NCI-H1092 treated with DMSO at 0.1 percent for 48 hours (cell line): ENCODE data around the gene RALGPS1.
A peak's percentile ranks its signal among the peaks of the same experiment; 100 is the strongest.

ENCODE experiments used
- DNase-seq: peaks from one replicate; lab custom pipeline; 2025; lab: John Stamatoyannopoulos, UW

RALGPS1 gene

DNA sequence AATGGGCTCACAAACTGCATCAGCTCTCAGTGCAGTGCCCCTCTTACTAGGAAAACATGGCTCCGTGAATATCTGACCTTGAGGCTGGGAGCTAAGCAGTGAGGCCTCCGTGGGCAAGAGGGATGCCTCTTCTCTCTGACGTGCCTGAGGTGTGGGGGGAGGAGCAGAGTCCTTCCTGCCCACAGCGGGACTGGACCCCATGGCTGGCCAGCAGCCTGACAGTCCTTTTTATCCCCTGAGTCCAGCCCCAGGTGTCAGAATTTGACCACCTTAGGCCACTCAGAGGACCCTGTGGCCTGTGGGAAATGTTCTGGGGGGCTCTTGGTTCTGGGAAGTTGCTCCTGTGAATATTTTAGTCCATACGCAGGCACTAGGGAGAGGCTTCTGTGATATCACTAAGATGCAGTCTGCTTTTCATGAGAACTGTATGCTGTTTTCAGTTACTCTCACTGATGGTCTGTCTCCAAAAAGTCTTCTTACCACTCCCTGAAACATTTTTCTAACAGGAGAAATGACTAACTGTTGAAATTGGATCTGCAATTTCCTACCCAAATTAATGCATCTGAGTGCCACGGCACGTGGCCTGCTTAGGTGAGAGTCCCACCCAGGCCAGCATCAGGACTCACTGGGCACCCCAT lies 184.5 kb downstream of the RALGPS1 start:
- DNase-seq: no peak

DNA sequence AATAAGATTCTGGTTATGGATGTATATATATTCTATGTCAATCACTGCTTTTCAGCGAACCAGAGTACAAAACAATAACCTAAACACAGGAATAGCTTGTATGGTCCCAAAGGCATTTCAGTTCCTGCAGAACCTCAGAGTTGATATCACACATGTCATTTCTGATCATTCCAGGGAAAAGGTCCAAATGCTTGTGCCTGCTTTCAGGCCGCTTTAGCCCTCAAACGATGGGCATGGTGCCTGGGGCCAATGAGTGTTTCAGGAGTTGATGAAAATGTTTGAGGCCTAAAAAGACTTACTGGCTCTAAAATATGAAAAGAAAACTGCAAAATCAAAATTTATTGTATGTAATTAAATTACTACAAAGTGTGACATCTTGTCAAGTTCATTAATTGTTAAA lies 185.1 kb downstream of the RALGPS1 start:
- DNase-seq: no peak

DNA sequence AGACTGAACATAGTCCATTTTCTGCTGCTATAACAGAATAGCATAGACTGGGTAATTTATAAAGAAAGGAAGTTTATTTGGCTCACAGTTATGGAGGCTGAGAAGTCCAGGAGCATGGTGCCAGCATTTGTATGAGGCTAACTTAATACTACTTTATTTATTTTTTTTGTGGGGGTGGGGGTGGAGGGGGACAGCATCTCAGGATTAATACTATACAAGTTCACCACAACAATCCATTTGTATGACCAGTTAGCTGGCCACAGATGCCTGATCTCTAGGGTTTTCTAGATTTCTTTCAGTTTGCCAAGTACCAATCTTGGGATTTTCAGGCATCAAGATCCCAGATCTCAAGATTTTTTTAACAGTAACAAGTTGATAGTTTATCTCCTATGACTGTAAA lies 187.6 kb downstream of the RALGPS1 start:
- no peak for DNase-seq

DNA sequence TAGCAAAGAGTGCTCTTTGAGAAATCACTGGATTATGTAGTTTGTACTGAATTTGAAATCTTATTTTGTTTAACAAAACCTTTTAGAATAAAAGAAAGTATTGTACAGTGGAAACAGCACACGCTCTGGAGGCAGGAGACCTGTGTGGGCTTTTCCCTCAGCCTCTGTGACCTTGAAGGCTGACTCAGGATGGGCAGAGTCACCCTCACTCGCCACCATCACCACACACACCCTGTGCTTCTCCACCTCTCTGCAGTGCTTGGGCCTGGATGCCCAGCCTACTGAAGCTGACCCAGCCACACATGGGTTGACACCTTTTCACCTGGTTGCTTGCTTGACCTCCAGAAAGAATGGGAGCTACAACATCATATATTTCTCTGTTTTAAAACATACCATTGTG lies 188.2 kb downstream of the RALGPS1 start:
- DNase-seq: no peak

DNA sequence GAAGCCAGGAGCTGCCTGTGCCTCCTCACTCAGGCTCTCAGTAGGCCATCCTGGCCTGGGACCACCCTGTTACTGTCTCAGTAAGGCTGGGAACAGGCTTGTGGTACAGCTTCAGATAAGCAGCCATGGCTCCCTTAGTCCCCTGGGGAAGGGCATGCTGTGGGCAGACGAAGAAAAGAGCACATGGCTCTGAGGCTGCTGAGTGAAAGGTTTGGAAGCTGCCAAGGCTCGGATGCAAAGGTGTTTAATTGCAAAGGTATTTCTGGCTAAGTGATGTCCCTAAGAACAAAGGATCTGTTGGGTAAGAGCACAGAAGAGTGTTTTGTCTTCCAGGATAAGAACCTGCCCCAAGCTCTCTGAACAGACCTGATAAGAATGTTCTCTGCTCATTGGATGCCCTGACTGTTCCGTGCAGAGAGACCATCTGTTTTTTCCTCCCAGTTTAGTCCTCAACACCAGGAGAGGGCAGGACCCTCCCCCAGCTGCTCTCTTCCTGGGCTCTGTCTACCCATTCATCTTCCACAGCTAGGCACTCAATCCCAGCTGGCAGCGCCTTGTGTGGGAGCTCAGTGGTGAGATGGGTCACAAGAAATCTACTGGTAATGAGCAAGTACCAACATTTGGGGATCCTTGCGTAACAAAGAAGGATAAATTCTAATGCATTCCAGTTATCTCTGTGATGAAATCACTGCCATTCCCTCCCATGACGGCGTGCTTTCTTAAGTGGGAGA lies 190.2 kb downstream of the RALGPS1 start:
- no peak for DNase-seq

DNA sequence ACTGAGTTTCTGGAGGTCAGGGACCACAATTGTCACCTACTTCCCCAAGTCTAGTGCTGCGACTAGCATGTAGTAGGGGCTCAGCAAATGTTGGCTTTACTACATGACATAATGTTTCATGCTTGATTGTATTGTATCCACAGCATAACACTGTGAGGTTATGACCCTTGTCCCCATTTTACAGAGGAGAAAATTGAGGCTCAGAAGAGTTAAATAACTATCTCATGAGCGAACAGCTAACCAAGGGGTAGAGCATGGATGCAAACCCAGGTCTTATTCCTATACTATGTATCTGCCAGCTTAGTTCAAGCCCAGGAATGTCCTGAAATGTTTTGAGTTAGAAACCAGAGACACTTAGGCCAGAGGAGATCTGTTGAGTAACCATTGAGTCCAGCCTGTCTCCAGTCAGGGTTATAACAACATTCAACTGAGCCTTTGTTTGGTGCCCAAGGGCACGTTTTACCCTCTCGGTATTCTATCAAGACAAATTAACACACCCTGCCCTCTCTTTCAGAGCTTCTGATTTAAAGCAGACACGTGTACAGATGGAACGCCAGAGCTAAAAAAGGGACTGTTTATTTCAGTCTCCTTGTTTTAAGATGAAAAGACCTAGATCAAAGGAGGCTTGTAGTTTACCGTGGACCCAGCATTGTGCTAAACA lies 191.4 kb downstream of the RALGPS1 start:
- DNase-seq: no peak

DNA sequence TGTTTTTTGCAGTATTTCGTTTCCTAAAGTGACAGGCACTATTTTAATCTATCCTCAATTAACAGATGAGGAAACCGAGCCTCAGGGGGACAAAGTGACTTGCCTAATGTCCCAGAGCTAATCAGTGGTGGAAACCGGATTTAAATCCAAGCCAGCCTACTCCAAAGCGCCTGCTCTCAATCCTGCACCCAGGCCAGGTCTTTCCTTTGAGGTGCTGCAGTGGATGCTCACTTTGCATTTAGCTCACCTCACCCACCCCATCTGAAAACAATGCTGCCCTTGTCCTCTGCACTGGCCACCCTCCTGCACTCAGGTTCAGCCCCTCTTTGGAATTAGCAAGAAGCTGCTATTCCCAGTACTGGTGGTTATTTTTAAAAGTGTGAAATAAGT lies 191.9 kb downstream of the RALGPS1 start:
- DNase-seq: no peak

DNA sequence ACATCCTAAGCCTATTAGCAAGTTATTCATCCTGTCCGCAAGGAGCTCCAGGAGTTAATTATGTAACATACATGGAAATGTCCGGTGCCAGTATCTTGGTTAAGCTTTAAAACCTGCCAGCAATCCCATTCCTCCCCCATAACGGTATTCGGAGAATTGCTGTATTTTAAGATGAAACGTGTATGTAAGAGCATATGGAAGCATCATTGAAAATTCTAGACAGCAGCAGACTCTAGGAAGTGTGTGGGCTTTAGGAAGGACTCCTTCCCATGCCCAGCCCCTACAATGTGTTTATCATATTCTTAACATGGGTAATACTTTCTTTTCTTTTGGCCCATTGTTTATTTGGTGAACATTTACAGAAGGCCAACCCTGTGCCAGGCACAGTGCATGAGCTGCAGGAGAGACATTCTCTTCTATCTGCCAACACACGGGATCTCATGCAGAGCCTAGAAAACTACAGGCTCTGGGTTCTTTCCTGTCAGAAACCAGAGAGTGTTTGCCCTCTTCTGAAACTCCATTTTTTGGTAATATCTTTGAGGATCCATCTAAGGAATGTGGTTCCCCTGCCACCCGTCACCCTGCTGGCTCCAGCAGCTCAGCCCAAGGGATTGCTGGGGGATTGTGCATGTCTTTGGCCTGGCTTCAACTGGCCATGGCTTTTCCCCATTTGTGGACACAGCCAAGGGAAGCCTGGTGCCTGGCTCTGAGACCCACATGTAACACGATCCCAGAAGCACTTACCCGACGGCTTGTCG lies 192.8 kb downstream of the RALGPS1 start:
- DNase-seq: no peak

DNA sequence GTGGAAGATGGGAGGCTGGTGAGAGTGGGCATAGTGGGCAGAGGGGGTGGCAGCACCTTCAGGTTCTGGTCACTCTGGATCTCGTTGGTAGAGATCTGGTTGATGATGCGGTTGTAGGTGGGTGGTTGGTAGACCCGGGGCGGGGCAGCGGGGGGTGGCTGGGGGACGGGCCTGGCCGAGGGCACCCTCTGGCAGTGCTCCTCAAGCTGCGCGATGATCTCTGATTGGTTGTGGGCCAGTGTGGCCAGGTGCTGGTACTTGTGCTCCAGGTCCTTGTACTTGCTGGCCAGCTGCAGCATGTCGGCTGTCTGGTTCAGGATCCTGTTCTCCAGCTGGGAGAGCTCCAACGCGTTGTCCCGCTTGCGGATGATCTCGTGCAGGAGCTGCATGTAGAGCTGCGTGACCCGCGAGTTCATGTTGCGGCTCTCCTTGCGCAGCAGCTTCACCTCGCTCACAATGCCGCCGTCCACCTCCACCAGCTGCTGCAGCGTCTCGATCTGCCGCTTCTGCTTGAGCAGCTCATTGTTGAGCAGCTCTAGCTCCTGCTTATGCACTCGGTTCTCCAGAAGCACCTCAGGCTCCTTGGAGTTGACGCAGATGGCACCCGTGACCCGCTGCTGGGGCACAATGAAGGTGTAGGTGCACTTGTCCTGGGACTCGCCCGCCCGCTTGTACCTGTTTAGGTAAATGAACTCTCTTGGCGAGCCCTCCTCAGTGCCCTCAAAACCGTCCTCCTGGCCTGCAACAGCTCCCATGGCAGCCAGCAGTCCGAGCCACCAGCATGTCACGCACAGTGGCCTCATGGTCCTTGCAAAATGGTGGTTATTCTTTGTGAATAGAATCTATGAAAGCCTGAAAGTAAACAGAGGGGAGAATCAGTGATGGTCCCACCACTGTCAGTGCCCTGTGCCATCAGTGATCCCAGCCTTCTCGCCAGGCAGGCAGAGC lies 193.6 kb downstream of the RALGPS1 start:
- no peak for DNase-seq

DNA sequence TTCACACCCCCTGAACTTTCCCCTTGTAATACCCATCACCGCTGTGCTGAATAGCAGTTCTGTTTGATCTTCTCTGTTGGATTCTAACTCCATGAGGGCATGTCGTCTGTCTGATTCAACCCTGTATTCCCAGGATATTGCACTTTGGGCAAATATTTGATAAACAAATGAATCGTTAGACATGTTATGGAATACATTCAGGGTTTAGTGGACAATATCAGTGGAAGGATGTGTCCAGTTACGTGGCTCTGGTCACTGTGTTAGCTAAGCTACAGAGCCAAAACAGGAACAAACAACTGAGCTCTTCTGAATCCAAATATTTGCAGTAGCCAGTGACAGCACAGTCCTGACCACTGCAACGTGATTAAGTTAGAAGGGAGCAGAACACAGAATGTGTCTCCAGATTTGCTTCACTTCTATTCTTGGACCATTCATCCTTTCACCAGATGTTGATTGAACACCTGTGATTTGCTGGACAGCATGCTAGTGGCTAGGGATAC lies 194.7 kb downstream of the RALGPS1 start:
- DNase-seq: no peak

DNA sequence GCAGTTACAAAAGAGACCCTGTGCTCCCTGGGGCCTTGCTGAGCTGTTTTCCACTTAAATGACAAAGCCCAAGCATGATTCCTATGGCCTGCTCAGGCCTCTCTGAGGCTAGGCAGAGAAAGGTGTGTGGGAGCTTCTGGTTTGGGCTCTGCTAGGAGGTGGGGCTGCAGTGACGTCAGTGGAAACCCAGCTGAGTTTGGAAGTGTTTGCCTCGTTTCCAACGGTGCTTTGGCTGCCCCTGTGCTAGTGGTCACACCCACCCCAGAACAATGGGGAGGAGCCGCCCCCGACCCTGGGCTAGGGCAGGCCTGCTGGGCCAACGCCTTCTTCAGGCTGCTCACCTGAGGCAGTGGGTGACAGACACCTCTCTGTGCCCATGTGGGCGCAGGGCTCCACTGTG lies 197.5 kb downstream of the RALGPS1 start:
- no peak for DNase-seq

DNA sequence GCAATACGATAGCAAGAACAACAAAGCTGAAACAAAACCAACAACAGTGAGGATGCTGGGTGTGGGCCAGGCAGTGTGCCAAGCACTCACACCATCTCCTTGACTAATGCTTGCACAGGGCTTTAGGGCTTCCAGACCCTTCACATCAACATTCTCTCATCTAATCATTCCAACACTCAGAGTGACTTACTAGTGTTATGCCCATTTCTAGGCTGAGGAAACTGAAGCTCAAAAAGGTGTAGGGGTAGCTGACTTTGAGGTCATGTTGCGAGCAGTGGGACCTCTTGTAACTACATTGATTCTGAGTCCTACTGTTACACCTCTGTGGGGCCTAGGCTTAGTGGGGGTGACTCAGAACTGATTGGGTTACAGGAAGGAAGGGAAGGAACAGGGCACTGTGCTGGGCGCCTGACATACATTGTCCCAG lies 198.2 kb downstream of the RALGPS1 start:
- DNase-seq: no peak

DNA sequence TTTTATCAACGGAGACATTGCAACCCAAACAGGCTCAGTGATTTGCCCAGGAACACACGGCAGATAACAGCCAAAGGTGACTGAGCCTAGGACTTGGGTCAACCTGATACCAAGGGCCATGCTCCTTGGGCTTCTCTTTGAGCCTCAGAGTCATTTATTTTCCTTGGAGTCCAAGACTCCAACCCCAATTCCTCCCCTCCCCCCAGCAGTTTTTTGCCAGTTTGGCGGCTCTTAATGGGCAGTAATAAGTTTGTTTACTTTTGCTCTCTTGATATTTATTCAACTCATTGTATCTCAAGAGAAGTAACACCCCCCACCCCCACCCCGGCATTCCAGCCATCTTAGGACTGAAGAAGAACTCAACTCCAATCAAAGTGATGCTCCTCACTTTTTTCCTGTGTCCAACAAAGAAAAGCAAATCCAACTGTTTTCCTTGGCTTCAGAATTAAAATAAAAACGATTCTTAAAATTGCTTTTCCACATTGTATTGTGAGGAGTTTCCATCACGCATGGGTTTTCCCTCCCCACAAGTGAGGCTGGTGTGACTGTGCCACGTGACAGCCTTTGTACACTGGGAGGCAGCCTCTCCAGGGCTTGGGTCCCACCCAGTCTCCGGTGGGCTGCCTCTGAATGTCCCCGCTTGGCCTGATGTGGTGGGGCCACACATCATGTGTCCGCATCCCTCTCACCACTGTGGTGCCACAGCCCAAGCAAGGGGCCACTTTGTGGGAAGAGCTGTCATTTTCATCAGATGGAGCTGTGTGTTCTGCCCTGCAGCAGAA lies 198.8 kb downstream of the RALGPS1 start:
- no peak for DNase-seq

DNA sequence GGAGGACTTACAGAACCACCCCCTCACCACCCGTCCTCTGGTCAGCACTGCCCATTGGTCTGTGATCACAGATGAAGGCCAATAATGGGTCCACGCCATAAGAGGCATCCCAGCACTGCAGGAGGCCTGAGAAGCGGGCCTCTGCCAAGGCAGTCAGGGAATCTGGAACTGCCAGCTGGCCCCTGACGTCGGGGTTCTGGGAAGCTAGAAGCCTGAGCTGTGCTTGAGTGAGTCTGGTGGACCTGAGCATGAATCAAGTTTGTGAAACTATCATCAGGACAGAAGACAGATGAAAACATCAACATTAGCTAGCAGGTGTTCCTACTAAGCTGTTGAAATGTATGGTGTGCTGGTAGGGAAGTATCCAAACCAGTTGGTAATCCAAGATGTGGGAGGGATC lies 200.0 kb downstream of the RALGPS1 start:
- no peak for DNase-seq

DNA sequence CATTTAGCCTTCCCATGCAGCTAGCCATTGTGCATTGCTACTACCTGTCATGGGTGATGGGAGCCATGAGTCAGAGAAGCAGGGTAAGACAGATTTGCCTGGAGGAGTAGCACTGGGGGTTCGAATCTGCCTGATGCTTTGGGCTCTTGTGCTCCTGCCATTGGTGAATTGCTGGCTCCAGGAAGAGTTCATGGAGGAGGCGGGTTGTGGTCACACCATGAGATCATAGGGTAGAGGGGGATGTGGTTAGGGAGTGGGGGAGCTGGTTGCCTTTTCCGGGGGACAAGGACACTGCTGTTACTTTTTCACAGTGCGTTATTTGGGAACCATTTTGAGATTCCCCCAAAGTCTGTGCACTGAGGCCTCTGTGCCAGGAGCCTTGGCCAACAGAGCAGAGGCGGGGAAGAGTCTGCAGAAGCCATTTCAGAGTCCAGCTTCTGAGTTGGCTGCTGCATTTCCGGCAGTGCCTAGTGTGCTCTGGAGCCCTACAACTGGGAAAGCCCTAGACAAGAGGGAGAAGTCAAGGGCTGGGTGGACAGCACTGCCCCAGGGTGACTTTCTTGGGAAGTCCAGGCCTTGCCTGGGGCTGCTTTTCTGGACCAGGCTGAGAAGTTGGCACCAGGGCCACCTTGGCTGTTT lies 201.6 kb downstream of the RALGPS1 start:
- DNase-seq: no peak

DNA sequence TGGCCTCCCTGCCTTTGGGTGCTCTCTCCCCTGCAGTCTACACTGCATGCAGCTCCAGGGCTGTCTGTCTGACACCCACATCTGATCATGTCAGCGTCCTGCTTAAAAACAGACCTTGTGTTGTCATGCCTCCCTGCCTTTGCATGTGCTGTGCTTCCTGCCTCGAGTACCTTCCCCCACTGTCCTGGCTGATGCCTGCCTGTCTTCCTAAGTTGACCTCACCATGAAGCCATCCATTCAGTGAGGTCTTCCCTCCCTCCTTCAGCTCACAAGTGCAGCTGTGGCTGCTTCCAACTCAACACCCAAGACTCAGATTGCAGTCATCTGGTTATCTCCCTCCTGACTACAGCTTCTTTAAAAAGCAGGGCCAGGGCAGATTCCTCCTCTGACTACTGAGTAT lies 202.4 kb downstream of the RALGPS1 start:
- DNase-seq: no peak

DNA sequence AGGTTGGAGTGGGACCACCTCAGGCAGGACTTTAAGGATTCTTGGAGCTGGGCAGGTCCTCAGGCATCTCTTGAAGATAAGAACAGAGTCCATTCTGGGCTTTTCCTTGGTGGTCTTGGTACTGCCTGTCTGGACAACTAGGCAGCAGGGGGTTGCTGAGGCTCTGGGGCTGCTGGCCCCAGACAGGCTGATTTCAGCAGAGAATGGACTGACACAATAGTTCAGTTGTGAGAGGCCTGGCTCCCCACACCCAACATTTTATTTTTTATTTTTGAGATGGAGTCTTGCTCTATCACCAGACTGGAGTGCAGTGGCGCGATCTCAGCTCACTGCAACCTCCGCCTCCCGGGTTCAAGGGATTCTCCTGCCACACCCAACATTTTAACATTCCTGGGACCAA lies 203.2 kb downstream of the RALGPS1 start:
- DNase-seq: no peak

DNA sequence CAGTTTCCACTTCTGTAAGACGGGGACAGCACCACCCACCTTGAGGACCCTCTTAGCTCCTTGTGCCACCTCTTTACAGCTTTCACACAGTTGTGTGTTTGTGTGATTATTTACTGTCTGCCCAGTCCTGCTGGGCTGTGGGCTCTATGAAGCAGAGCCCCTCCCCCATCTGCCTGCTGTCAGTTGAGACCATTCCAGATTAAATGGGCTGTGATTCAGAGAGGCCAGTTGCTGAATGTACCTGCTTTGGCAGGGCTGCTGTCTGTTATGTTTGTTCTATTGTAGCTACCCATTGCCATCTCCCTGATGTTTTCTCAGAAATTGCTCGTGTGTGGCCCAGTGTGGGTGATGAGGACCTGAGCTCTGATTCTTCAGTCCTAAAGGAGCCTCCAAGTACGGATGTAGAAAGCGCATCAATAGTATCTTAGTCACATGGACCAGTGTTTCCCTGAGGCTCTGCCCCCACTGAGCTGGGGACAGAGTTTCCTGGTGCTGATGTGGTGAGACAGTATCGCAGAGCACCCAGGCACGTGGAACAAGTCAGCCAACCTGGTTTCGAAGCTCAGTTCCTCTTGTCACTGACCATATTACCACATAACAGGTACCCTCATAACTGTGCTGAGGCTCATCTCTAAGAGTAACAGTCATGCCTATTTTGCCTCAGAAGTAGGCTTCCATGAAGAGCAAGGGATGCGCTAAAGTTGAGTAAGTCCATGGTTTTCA lies 204.2 kb downstream of the RALGPS1 start:
- peak; percentile 12 for DNase-seq

DNA sequence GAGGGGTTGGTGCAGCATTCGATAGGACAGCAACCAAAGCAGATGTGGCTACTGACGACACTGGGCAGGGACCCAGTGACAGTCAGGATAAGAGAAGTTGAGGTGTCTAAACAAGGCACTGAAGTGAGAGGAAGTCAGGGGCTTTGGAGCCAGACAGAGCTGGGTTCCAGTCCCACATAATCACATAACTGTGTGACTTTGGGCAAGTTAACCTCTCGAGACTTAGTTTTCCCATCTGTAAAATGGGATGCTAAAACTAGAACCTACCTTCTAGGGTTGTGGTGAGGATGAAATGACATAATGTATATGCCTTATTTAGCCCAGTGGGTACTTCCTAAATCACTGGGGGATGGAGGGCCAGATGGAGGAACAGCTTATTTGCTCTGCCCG lies 204.7 kb downstream of the RALGPS1 start:
- no peak for DNase-seq
